Hepatic stellate cell (primary cell): ENCODE data around the gene MACROD2.

Experiments used
- DNase-seq: peaks from one replicate; pipeline ENCODE4 v3.0.0; 2011; ENCODE audit warnings: low spot score

MACROD2 gene

DNA sequence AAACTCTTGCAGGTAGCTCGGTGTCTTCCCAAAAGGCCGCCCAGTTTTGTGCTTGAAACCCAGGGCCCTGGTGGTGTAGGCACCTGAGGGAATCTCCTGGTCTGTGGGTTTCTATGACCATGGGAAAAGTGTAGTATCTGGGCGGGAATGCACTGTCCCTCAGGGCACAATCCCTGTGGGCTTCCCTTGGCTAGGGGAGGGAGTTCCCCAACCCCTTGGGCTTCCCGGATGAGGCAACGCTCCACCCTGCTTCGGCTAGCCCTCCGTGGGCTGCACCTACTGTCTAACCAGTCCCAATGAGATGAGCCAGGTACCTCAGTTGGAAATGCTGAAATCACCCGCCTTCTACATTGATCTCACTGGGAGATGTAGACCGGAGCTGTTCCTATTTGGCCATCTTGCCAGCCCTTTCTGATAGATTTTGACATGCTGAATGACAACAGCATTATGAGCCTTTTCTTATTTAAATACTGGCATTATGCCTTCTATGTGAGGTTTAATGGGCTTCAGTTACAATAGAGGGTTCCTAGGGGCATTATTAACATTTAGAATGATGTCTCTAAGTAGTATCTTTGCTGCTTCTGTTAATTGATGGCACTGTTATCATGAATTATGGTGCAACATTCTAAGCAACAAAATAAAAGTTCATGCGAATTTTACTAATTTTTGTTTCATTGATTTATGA is 475.8 kb downstream of the MACROD2 start:
- no peak for DNase-seq

DNA sequence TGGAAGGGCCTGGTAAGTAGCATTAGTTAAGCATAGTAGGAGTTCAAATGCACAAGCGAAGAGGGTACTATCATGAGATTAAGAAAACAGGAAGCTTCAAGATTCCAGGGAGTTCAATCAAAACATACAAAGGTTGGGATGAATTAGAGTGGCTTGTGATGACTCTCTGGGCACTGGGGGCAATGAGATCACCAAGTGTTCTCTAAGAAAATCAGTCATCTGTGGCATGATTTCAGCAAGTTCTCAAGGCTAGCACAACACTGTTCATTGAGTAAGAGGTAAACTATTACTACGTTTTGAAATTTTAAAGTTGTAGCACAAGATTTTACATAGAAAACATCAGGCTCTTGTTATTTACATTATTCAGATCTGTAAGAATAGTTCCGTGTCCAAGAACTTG is 481.8 kb downstream of the MACROD2 start:
- peak; percentile 3 for DNase-seq

DNA sequence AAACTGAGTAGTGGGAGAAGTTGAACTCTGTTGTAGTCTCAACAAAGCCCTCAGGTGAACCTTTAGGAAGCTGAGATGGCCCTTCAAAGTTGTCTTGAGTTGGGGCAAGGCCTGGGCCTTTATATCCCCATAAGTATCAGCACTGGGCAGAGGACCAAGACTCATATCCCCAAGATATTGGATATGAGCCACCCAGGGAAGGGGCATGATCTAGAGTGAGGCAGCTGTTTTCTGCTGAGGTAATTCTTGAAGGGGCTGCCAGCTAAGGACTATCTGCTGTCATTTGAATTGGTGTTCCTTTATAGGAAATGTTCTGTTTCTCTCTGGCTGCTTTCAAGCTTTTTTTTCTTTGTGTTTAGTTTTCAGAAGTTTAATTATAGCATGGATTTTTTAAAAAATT is 482.8 kb downstream of the MACROD2 start:
- no peak for DNase-seq

DNA sequence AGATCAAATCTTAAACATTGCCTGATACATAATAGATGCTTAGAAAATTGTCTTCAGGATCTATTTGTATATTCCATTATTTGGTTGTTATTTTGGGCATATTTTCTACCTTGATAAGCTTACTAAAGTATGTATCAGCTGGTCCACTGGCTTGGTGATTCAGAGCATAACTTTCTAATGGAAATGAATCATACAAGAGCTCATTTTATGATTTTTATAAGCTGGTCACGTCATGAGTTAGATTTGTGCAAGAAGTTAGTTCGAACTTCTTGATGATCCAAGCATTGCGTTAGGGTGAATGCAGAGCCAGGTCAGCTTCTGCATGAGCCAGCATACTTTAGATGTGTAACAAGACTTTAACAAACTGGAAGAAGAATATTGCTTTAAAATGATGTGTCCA is 486.5 kb downstream of the MACROD2 start:
- peak; percentile 10 for DNase-seq

DNA sequence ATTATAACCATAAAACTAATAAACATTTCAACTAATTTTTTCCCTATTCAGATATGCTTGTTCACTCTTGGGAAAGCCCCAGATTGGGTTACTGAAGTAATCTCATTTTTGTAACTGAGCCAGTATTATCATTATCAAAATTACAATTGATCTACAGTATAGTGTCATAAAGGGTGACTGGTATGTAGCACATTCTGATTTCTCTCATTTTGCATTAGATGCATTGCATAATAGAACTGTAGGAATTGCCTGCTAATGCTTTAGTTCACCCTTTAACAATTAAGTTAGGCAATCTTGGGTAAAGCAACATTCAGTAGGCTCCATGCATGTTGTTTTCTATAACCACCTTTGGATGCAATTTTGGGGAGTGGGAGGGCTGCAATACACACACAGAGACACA is 492.9 kb downstream of the MACROD2 start:
- DNase-seq, result no peak

DNA sequence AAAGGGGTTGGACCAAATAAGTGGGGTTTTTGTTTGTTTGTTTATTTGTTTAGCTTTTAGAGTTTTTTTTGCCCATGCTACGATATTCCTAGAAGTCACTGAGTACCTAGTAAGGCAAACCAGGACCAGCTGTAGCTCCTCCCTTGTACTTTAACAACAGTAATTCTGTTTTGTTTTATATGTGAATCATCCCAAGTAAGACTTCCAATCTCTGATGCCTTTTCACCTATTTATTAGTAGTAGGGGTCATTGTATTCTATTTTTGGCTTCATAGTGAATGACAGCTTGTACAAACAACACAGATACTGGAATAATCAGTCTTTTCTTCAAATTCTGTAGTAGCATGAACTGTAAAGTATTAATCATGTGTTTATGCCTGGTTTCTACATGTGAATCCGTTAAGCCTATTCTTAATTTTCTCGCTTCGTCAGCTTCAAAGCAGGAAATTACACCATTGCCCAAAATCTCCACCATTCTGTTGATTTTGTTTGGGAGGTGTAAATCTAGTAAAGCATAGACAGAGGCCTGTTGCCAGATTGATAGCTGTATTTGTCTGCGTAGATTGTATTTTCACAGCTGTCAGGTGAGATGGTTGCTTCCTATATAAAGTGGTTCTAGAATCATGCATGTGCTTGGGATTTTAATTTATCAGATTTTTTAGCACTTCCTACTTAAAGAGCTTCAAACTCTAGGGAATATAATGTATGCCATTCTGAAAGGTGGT is 493.6 kb downstream of the MACROD2 start:
- DNase-seq, result no peak

DNA sequence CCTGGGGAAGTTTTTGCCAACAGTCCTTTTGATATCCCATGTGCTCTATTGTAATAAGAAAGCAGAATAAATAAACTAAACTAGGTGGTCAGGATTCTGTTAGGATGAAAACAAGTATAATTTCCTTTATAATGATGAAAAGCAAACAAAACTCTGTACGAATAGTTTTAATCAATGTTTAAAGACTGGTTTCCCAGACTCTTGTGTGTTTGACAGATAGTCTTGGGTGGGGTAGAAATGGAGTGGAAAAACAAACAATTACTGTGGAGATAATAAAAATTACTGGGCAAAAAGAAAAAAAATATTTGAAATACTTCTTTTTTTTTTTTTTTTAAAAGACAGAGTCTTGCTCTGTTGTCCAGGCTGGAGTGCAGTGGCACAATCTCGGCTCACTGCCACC is 494.2 kb downstream of the MACROD2 start:
- DNase-seq, result no peak

DNA sequence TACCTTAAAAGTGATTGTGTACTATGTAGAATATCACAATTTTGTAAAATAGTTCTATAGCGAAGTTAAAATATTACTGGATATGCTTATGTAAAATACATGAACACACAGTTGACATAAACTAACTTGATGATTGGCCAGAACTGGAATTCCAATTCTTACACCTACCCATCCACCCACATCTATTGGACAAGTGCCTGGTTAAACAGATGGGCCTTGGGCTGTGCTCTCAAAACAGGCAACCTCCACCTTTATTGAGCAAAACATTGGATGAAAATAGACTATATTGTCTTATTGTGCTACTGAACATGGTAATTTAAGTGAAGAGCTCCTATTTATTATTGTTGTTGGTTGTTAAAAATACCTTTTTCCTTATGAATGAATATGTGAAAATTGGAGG is 496.1 kb downstream of the MACROD2 start:
- no peak for DNase-seq

DNA sequence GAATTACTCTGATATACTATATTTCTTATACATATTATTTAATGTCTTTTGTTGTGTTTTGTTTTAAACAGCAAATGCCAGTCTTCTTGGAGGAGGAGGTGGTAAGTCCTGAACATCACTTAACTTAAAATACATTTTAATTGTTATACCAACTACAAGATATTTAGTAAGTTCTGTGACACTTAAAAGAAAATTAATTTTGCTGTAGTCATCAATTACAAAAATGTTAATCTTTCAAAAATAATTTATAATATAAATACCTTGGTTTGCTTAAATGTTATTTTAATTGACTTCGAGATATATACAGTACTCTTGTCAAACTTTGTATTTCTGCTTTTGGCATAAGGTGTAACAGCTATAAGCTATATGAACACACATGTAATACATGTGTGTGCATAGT is 498.1 kb downstream of the MACROD2 start:
- DNase-seq, result no peak

DNA sequence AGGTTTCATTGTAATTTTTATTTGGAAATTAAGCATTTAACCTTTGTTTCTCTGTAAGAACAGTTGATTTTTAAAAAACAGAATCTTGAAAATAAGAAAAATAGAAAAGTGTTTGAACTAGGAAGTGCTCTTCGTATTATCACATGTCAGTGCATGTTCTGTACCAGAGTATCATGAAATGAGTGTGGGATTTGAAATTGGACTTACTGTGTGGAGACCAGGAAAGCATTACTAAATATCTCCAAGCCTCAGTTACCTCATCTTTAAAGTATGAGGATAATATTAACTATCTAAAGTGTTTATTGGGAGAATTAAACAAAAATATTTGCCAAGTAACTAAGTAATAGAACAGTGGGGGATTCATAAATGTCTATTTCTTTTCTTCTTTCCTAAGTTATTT is 499.0 kb downstream of the MACROD2 start:
- no peak for DNase-seq

DNA sequence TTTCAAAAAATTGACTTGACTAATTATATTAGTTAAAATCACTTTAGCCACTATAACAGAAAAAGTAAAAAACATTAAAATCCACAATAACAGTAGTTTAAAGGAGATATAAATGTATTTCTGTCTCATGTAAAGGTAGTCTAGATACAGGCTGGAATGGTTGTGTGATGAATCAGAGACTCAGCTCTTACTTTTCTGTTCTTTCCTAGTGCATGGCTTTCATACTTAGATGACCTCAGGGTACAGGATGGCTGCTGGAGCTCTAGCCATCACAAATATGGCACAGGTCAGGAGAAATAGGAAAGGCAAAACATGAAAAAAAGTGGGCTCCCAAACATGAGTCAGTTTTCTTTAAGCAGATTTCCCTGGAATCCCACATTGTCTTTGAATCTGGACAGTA is 499.8 kb downstream of the MACROD2 start:
- no peak for DNase-seq

DNA sequence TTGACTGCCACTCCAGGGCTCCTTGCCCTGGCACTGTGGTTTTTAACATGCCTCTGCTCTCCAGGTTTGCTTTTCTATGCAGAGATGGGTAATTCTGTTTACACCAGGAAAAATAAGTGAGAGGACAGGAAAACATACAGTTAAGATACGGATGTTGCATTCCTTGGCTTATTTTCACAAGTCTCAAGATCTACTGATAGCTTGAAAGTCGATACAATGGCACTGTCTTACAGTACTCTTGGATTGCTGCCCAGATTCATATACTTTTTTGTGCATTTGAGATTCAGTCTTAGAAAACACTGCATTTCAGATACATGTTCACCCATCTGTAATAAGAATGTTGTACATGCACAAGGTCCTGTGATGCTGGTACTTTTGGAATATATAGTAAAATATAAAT is 501.7 kb downstream of the MACROD2 start:
- DNase-seq, result no peak

DNA sequence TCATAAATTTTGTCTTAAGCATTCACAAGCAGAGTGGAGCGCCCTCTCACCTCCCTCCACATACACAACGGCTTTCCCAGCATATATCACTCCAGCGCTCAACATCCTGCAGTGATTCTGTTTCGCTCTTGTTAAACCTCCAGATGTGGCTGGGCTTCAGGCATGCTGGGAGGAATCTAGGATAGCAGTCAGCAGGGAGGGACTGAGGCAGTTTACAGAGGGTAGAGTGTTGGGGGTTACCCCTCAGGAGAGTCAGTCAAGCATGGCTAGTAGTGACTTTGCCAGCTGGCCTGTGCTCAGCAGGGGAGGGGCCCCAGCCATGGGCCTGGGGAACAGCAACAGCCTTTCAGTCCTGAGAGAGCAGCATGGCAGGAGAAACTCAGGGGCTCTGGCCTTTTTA is 503.5 kb downstream of the MACROD2 start:
- no peak for DNase-seq

DNA sequence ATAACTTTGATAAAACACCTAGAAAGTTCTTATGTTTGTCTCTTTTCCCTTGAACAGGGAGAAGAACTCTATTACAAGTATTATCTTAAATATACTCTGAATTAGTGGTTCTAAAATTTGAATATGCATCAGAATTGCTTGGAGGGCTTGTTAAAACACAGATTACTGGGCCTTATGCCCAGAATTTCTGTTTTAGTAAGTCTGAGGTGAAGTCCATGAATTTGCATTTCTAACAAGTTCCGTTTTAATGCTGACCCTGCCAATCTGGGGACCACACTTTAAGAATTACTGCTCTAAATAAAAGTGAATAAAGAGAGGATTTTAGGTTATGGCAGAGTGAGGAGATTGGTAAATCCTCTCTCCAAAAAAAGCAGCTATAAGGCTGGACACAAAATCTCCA is 510.2 kb downstream of the MACROD2 start:
- DNase-seq, result no peak

DNA sequence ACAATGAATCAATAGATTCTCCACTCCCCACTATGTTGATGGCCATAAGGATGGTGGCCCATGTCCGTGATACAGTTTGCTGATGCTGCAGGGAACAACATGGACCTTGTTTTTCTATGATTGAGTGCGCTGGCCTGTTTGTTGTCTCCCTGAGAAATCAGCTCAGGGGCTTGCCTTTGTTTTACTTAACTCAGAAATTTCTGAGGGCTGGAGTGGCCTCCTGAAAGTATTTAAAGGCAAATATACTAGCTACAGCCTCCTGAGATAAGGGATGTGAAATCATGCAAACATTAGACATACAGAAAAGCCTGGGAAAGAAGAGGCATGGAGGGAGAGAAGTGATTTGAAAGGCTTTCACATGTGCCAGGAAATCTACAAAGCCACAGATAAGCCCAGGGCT is 512.4 kb downstream of the MACROD2 start:
- no peak for DNase-seq

DNA sequence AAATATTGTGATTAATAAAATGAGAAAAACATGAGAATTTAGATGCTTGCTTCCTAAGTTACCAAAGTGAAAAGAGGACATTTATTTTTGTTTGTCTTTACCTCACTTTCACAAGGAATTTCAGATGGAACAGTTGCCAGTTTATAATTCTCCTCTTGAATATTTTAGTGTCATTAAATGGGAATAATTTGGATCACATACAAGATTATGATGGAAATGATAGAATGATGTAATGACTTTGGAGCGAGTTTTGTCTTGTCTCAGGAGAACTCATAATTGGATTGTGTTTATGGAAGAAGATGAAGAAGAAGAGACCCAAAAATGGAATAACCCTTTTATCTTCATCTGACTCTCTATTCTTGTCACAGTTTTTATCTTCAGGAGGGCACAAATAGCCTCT is 515.0 kb downstream of the MACROD2 start:
- no peak for DNase-seq

DNA sequence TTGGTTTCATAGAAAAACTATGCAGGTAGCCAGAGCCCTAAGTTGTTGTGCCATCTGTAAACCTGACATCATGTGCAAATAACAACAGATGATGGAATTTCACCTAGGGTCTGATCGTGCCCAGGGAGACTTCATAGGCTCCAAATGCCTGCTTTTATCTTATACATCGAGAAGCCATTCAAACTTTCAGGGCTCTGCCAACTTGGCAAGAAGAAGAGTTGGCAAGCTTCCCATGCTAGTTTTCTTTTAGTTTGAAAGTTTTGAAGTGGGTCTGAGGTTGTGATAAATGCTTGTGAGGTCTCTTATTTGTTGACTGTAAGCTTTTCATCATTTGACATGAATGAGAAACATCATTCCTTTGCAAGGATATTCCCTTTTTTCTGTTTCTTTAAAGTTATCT is 517.5 kb downstream of the MACROD2 start:
- DNase-seq, result no peak

DNA sequence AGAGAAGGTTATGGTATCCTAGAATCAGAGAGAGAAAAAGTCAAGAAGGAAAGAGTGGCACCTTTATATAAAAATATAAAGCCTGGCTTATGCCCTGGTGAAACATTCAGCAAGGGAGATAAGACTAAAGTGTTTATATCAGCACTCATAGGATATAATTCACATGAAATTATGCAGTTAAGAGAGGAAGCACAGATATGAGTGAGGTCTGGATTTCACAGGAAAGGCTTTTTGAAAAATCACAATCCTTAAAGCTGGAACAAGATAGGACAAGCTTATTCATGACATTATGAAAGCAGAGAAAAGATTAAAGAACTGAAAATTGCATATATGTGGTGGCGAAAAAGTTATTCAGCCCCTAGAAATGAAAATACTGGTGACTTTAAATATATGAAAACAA is 523.3 kb downstream of the MACROD2 start:
- no peak for DNase-seq

DNA sequence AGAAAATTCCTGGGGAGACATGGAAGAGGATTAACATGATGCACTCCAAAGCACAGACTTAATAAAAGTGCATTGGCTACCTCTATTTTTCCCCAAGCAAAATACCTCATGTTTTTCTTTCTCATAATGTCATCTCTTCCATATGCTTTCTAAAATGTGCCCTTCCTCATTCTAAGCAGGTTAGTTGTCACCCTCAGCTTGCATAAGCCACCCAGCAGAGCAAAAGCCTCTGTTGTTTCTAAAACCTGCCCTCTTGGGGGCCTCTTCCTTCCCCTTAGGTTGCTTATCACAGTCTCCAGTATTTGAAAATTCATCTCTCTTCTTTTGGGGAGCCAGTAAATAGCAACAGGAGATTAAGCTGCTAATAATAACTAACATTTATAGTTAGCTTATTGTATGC is 525.7 kb downstream of the MACROD2 start:
- no peak for DNase-seq

DNA sequence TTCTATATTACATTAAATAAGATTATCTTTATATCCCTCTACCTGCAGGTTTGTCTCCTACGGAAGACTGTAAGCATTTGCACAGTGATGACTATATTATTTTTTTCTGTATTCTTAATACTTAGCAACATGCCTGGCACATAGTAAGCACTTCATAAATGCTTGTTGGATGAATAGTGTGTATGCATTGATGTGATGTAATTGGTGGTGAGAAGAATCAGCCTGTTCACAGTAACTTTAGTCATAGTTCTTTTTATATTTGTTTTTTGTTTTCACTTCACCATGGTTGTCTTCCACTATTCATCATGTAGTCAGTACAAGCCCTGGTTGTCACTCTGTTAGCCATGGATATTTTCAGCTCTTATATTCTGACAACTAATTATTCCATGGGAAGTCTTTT is 526.1 kb downstream of the MACROD2 start:
- no peak for DNase-seq

DNA sequence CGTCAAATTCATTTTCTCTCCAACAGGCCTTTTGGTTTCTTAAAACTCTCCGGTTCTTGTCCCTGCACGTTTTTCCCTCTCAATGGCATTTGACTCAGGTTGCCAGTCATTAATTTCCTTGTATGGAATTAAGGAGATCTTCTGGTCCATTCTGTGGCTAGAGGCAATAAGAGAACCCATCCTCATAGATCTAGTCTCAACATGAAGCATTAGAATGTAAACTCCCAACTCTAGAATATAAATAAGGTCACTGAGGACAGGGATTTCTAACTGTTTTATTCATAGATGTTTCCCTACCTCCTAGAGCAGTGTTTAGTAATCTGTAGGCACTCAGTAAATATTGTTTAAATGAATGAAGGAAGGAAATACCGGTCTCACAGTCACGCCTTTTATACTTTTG is 527.3 kb downstream of the MACROD2 start:
- DNase-seq, result no peak

DNA sequence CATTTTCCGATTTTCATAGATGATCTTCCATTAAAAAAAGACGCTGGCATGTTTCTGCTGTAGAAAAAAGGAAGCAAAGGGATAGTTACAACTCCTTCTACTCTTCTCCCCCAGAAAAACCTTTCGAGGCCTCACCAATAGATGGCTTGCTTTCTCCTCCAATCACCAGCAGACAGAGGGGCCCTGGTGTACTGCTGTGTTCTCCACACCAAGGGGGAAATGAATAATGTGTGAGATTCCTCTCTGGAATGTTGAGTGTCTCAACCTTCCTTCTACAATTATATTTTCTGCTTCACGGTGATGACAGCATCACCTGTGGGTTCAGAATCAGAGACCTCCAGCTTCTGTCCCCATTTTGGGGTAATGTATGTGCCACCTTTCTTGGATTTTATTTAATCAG is 527.8 kb downstream of the MACROD2 start:
- DNase-seq, result no peak

DNA sequence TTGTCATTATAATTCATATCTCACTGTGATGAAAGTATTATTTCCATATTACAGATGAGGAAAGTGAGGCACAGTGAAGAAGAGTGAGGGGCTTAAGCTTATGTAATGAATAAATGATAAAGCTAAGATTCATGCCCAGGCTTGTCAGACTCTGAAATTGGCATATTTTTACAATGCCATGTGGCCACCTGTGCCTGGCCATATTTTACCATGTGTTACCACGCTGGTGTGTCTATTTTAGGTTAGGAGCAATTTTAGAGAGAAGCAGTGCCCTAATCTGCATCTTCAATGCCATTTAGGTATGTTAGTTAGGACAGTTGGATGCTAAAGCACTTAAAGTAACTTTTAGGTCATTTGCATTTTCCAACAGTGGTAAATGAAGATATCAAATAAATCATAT is 530.1 kb downstream of the MACROD2 start:
- no peak for DNase-seq

DNA sequence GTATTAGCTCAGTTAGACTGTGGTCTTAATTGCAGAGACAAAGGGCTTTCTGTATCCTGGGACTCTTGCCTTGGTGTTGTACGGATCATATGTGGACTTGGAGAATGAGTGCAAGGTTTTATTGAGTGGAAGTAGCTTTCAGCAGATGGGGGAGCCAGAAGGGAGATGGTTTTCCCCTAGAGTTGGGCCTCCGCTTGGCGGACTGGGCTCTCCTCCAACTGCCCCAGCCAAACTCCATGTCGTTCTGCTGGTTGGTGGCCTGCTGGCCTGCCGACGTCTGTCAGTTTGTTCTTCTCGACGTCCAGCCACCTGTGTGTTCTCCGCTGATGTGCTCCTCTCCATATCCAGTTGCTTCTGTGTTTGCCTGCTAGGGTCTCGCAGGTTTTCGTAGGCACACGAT is 531.6 kb downstream of the MACROD2 start:
- no peak for DNase-seq
